ENCODE measurements around the gene SORCS1.
"Not testable (repeated sequence)": the region's sequence is repeated elsewhere in the genome, so short reads cannot be mapped to it uniquely, and the experiment has no call there.

Gene SORCS1

GRCh38 chr10:107037192-107038122 is 127.0 kb downstream of the SORCS1 start:
- DNase-seq, result no peak

GRCh38 chr10:107033799-107034422 is 130.6 kb downstream of the SORCS1 start:
- no peak for DNase-seq

- DNase-seq, result no peak
Measured at GRCh38 chr10:107032700-107033401, 131.7 kb downstream of the SORCS1 start.

- no peak for DNase-seq
Measured at GRCh38 chr10:107031931-107032699, 132.4 kb downstream of the SORCS1 start.

- DNase-seq, result no peak
Measured at GRCh38 chr10:107028236-107028635, 136.3 kb downstream of the SORCS1 start.

GRCh38 chr10:107025676-107026075 is 138.8 kb downstream of the SORCS1 start:
- DNase-seq, result no peak

- DNase-seq, result not testable (repeated sequence)
Measured at GRCh38 chr10:107024033-107024432, 140.5 kb downstream of the SORCS1 start.

GRCh38 chr10:107022600-107023354 is 141.7 kb downstream of the SORCS1 start:
- DNase-seq, result no peak

- no peak for DNase-seq
Measured at GRCh38 chr10:107019154-107019553, 145.4 kb downstream of the SORCS1 start.

- DNase-seq, result no peak
Measured at GRCh38 chr10:107013258-107014006, 151.1 kb downstream of the SORCS1 start.

GRCh38 chr10:107011992-107012391 is 152.5 kb downstream of the SORCS1 start:
- DNase-seq, result no peak

GRCh38 chr10:107011105-107011504 is 153.4 kb downstream of the SORCS1 start:
- DNase-seq, result no peak

GRCh38 chr10:107010531-107010930 is 154.0 kb downstream of the SORCS1 start:
- no peak for DNase-seq

GRCh38 chr10:107004362-107004761 is 160.1 kb downstream of the SORCS1 start:
- no peak for DNase-seq

GRCh38 chr10:107002068-107002467 is 162.4 kb downstream of the SORCS1 start:
- no peak for DNase-seq

GRCh38 chr10:106999118-106999707 is 165.3 kb downstream of the SORCS1 start:
- no peak for DNase-seq

GRCh38 chr10:106997721-106998120 is 166.8 kb downstream of the SORCS1 start:
- DNase-seq, result no peak

GRCh38 chr10:106996510-106996909 is 168.0 kb downstream of the SORCS1 start:
- no peak for DNase-seq

- DNase-seq, result no peak
Measured at GRCh38 chr10:106992055-106992454, 172.5 kb downstream of the SORCS1 start.

- DNase-seq, result no peak
Measured at GRCh38 chr10:106991091-106991490, 173.4 kb downstream of the SORCS1 start.

GRCh38 chr10:106987362-106987761 is 177.1 kb downstream of the SORCS1 start:
- no peak for DNase-seq

Data from CD4-positive, alpha-beta T cell treated with Interleukin-17A for 4 hours (primary cell).